HG03025 (cell line): Measurements from ENCODE around the gene PCNX1.
A peak's percentile ranks its signal among the peaks of the same experiment; 100 is the strongest.
"Not testable (repeated sequence)": the region's sequence is repeated elsewhere in the genome, so short reads cannot be mapped to it uniquely, and the experiment has no call there.

ENCODE experiments used
- ATAC-seq: cut with Tn5 transposase; IDR thresholded peaks from one replicate; pipeline ENCODE4 v1.9.1; 2021; ENCODE audit warnings: mild to moderate bottlenecking, moderate library complexity; ENCODE audit not compliant: unreplicated experiment, low FRiP score

The PCNX1 gene

GRCh38 chr14:70907176-70907995 lies at the start of gene PCNX1:
TSS of gene PCNX1 (plus strand) at chr14:70907459. CDS start at chr14:70907851, 392 bp downstream.
- peak; percentile 67 for ATAC-seq

- no peak for ATAC-seq
Observed at GRCh38 chr14:70857496-70857890, 49.8 kb upstream of the PCNX1 start.

GRCh38 chr14:70858641-70859040 lies 48.6 kb upstream of the PCNX1 start:
- ATAC-seq, result no peak

- not testable (repeated sequence) for ATAC-seq
Observed at GRCh38 chr14:70866992-70867391, 40.3 kb upstream of the PCNX1 start.

GRCh38 chr14:70871001-70871400 lies 36.3 kb upstream of the PCNX1 start:
- ATAC-seq, result no peak

GRCh38 chr14:70871863-70872677 lies 35.2 kb upstream of the PCNX1 start:
- no peak for ATAC-seq

GRCh38 chr14:70872678-70873020 lies 34.6 kb upstream of the PCNX1 start:
- no peak for ATAC-seq

- ATAC-seq, result no peak
Observed at GRCh38 chr14:70873627-70874026, 33.6 kb upstream of the PCNX1 start.

GRCh38 chr14:70875811-70876460 lies 31.3 kb upstream of the PCNX1 start:
- not testable (repeated sequence) for ATAC-seq

- no peak for ATAC-seq
Observed at GRCh38 chr14:70879448-70879847, 27.8 kb upstream of the PCNX1 start.

GRCh38 chr14:70880888-70881287 lies 26.4 kb upstream of the PCNX1 start:
- not testable (repeated sequence) for ATAC-seq

GRCh38 chr14:70881549-70882177 lies 25.6 kb upstream of the PCNX1 start:
- ATAC-seq, result no peak

- ATAC-seq, result no peak
Observed at GRCh38 chr14:70882776-70883492, 24.3 kb upstream of the PCNX1 start.

- ATAC-seq, result no peak
Observed at GRCh38 chr14:70884595-70885342, 22.5 kb upstream of the PCNX1 start.

GRCh38 chr14:70885343-70886022 lies 21.8 kb upstream of the PCNX1 start:
- ATAC-seq, result no peak

- ATAC-seq, result no peak
Observed at GRCh38 chr14:70886421-70887206, 20.6 kb upstream of the PCNX1 start.

GRCh38 chr14:70887207-70887681 lies 20.0 kb upstream of the PCNX1 start:
- ATAC-seq, result no peak
